22Rv1 (cell line): Measurements from ENCODE around the gene COMTD1.
A peak's percentile ranks its signal among the peaks of the same experiment; 100 is the strongest.

Experiments used
- H3K27ac ChIP-seq: fragments of 450-650 bp; 2 replicates; pipeline ENCODE4 v1.5.1; 2017
- ZFX ChIP-seq: fragments of 450-650 bp; IDR thresholded peaks from 2 replicates; pipeline ENCODE4 v1.6.1; 2017; ENCODE audit warnings: antibody characterized with exemption, borderline replicate concordance
- TF ChIP-seq, protein P1 (sequence below): fragments of 450-650 bp; IDR thresholded peaks from 2 replicates; pipeline ENCODE4 v1.5.1; 2017; ENCODE audit warnings: mild to moderate bottlenecking

Gene COMTD1

DNA sequence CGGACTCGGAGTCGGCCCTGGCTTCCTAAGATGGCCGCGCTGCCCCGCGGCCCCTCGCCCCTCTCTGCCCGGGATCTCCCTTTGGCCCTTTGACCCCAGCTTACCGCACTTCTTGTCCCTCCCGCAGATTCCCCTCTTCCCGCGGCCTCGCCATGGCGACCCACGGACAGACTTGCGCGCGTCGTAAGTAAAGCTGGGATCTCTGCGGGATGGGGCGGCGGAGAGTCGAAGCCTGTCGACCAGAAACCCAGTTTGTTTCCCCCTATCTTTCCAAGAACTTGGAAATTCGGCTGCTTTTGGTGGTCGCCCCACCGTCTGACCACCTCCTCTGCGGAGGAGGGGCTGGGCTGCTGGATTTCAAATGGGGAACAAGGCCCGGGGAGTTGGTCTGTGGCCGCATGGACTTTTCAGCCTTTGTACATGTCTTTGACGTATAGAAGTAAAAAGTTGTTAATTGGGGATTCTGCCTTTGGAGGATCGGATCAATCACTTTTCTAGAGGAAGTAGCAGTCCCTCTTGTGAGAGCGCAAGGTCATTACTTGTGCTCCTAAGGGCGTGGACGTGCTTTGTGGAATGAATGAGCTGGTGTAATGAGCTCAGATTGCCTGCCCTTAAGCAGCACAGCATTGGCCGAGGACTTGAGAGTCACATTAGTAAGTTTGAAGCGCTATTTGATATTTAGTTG lies 24.6 kb downstream of the COMTD1 start:
- TF ChIP-seq, protein P1, sequence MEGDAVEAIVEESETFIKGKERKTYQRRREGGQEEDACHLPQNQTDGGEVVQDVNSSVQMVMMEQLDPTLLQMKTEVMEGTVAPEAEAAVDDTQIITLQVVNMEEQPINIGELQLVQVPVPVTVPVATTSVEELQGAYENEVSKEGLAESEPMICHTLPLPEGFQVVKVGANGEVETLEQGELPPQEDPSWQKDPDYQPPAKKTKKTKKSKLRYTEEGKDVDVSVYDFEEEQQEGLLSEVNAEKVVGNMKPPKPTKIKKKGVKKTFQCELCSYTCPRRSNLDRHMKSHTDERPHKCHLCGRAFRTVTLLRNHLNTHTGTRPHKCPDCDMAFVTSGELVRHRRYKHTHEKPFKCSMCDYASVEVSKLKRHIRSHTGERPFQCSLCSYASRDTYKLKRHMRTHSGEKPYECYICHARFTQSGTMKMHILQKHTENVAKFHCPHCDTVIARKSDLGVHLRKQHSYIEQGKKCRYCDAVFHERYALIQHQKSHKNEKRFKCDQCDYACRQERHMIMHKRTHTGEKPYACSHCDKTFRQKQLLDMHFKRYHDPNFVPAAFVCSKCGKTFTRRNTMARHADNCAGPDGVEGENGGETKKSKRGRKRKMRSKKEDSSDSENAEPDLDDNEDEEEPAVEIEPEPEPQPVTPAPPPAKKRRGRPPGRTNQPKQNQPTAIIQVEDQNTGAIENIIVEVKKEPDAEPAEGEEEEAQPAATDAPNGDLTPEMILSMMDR, result no peak
- TF ChIP-seq ZFX, result no peak
- peak overlapping the region; percentile 87 for H3K27ac ChIP-seq

DNA sequence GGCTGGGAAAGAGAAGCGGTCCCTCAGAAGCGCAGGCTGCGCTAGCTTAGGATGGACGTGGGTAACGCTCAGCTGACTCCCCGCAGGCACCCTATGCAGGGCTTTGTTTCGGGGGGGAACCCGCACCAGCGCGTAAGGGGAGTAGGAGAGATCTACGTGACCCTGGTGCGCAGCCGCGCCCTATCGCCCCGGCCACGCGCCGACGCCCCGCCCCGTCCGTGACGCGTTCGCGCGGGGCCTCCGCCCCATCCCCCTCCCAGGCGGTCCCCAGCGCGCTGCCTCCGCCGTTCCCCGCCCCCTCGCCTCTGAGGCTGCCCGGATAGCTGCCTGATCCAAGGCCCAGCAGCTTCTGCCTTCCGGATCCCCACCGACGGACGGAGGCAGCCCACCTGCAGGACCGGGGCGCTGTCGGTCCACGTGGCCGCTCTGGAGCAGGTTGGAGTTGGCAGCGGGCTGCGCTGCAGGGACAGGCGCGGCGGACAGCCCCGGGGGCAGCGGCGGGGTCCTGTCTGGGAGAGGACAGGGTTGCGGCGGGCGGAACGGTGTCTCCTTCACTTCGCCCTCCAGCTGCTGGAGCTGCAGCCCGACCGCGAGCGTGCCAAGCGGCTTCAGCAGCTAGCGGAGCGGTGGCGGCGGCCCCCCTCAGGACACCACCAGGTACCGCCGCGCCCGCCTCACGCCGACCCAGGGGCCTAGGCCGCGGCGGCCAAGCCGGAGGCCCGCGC lies 25.3 kb downstream of the COMTD1 start, which contains the start of gene VDAC2:
Gene VDAC2, plus strand, starts transcription at position 515 of the 725 bp plus-strand sequence. CDS start 363 bp downstream, outside the sequence.
- TF ChIP-seq ZFX, result no peak
- TF ChIP-seq, protein P1, result no peak
- peak within 1 kb of the TSS; percentile 87 for H3K27ac ChIP-seq

DNA sequence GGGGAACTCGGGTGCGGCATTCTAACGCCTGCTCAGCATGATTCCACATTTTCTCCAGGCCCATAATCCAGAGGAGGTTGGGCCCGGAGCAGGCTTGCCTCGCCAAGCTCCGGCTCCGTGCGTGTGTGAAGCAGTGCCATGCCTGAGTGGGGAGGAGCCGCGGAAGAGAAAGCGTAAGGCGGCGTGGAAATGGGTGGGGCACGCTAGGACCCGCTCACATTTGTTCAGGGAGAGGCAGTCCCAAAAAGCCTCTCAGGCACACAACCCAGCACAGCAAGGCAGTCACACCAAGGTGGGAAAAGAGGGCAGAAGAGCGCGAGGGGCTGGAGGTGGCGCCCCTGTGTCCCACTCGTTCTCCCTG lies 25.9 kb downstream of the COMTD1 start:
- H3K27ac ChIP-seq, result peak overlapping the region; percentile 87
- TF ChIP-seq ZFX, result no peak
- TF ChIP-seq, protein P1, result no peak

DNA sequence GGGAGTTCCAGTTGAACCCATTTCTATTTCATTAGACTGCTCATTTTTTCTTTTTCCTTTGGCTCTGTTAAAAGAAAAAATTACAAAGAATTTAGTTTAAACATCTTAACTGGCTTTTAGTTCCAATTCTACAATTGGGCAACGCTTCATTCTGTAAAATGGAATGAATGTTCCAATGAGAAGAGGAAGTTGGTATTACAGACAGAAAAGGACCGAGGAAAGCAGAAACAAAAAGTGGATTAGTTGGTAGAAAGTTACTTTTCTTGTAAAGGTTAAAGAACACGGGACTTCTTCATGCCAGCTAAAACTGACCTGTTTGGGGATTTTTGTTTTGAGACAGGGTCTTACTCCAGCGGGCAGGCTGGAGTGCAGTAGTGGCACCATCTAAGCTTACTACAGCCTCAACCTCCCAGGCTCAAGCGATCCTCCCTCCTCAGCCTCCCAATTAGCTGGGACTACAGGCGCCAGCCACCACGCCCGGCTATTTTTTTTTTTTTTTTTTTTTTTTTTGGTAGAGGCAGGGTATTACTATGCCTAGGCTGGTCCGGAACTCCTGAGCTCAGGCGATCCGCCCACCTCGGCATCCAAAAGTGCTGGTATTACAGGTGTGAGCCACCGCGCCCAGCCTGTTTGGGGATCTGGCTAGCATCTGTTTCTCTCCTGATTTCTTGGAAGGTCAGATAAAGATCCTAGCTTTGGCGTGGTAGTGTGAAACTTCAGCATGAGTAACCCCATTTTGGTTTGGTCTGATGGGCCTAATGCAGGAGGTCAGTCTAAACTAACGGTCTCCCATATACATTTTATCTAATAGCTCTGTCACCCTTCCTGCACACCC lies 26.5 kb downstream of the COMTD1 start:
- TF ChIP-seq, protein P1, result no peak
- TF ChIP-seq ZFX, result no peak
- peak overlapping the region; percentile 87 for H3K27ac ChIP-seq

DNA sequence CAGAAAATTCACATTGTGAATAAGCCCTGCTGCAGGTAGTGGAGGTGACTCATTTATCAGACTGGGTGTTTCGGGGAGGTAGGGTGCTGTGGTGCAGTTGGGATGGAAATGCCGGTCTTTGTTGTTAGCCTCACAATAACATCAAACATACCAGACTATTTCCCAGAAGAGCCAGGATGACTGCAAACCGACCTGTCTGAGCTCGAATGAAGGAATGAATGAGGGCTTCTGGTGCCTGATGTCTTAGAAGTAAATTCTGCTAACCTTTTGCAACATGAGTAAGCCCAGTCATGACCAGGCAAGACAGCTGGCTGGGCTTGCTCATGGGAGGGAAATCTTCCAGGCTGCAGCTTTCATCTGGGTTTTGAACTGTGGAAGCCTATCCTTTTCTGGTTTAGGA lies 27.6 kb downstream of the COMTD1 start:
- no peak overlapping the region for H3K27ac ChIP-seq
- TF ChIP-seq ZFX, result no peak

DNA sequence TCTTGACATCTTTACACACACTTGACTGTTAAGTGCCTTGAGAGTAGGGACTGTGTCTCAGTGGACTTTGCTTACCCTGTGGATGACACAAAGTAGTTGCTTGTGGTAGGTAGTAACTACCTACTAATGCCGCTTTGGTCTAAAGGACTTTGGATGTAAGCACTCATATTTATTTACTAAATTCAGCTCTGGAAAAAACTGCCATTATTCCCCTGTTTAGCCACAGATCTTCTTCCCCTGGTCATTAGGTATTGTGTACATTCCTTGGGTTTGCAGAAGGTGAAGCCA lies 28.0 kb downstream of the COMTD1 start:
- H3K27ac ChIP-seq, result no peak overlapping the region

More for the DNA sequence above, 28.0 kb downstream of the COMTD1 start:
- TF ChIP-seq, protein P1, result no peak
- no peak for TF ChIP-seq ZFX
